HepG2 (cell line): Measurements from ENCODE around the gene SLC25A10. TPM values are rescaled to one million over a fixed set of nuclear protein-coding genes. Genes with fewer than 3 reads are reported as not detected.

Experiments
- ASH2L ChIP-seq: fragments of 300-600, 200-600 bp; sonication (generic); IDR thresholded peaks from 2 replicates; pipeline ENCODE4 v1.7.0; 2017; ENCODE audit warnings: low read depth, mild to moderate bottlenecking, moderate library complexity, mixed read lengths, low read length; ENCODE audit not compliant: insufficient read length
- ATF1 ChIP-seq: IDR thresholded peaks from 2 replicates; pipeline ENCODE4 v1.6.1; 2016; ENCODE audit warnings: mild to moderate bottlenecking, control low read depth
- HNRNPUL1 ChIP-seq: fragments of 200-400 bp; formaldehyde crosslinking; IDR thresholded peaks from 2 replicates; pipeline ENCODE4 v1.6.1; 2017; ENCODE audit warnings: low read depth, mild to moderate bottlenecking, low read length, moderate library complexity
- HOXA5 ChIP-seq: sonication (generic); formaldehyde crosslinking; IDR thresholded peaks from 2 replicates; pipeline ENCODE4 v1.4.0; 2020; ENCODE audit warnings: missing genetic modification reagents
- IRF2 ChIP-seq: IDR thresholded peaks from 2 replicates; pipeline ENCODE4 v1.6.1; 2018; ENCODE audit warnings: missing genetic modification reagents, missing compliant biosample characterization
- KDM3A ChIP-seq: IDR thresholded peaks from 2 replicates; pipeline ENCODE4 v1.6.1; 2018; ENCODE audit warnings: low read depth, missing compliant biosample characterization
- NONO ChIP-seq, 2 experiments: fragments of 450-650 bp in 1 of 2; sonication (generic) in 1 of 2; formaldehyde crosslinking in 1 of 2; IDR thresholded peaks in 1 of 2; conservative IDR thresholded peaks in 1 of 2; 2 replicates each; pipeline versions ENCODE4 v1.6.1 to v1.8.0; 2017 to 2022; ENCODE audit warnings: mild to moderate bottlenecking in 1 of 2, missing genetic modification reagents in 1 of 2, moderate library complexity in 1 of 2
- TBX2 ChIP-seq: sonication (generic); formaldehyde crosslinking; IDR thresholded peaks from 2 replicates; pipeline ENCODE4 v1.5.0; 2020; ENCODE audit warnings: missing genetic modification reagents, mild to moderate bottlenecking, borderline replicate concordance
- ZMYM2 ChIP-seq: sonication (generic); formaldehyde crosslinking; IDR thresholded peaks from 2 replicates; pipeline ENCODE4 v1.8.0; 2022; ENCODE audit warnings: mild to moderate bottlenecking, missing genetic modification reagents
- ZNF34 ChIP-seq: sonication (generic); formaldehyde crosslinking; IDR thresholded peaks from 2 replicates; pipeline ENCODE4 v1.4.0; 2020; ENCODE audit warnings: mild to moderate bottlenecking, missing genetic modification reagents, borderline replicate concordance
- ZNF343 ChIP-seq: sonication (generic); formaldehyde crosslinking; IDR thresholded peaks from 2 replicates; pipeline ENCODE4 v1.4.0; 2020; ENCODE audit warnings: mild to moderate bottlenecking, missing genetic modification reagents
- ZNF382 ChIP-seq: sonication (generic); formaldehyde crosslinking; IDR thresholded peaks from 2 replicates; pipeline ENCODE4 v1.5.0; 2020; ENCODE audit warnings: missing genetic modification reagents, mild to moderate bottlenecking, borderline replicate concordance
- ZNF589 ChIP-seq: sonication (generic); formaldehyde crosslinking; conservative IDR thresholded peaks from 2 replicates; pipeline ENCODE4 v1.8.0; 2022; ENCODE audit warnings: mild to moderate bottlenecking, moderate library complexity, missing genetic modification reagents
- ZNF768 ChIP-seq: sonication (generic); formaldehyde crosslinking; IDR thresholded peaks from 2 replicates; pipeline ENCODE4 v1.4.0; 2020; ENCODE audit warnings: missing genetic modification reagents
- ZNF883 ChIP-seq: sonication (generic); formaldehyde crosslinking; IDR thresholded peaks from 2 replicates; pipeline ENCODE4 v1.5.1; 2020; ENCODE audit warnings: mild to moderate bottlenecking, missing genetic modification reagents; ENCODE audit errors: not compliant biosample characterization
- polyA plus RNA-seq, 8 experiments: library from polyadenylated mRNA; depleted of rRNA in 3 of 8; stranded (reverse) in 7 of 8; unstranded in 1 of 8; fragments of >200 nt; fragmentation: Illumina TruSeq in 4 of 8; extraction: Trizol in 4 of 8; gene quantifications; 2 replicates each; pipeline versions ENCODE4 v1.2.1 to v1.2.3, GENCODE V29; 2011 to 2016; ENCODE audit warnings: low read depth in 4 of 8, missing spikeins in 1 of 8, mixed read lengths in 1 of 8; ENCODE audit not compliant: insufficient read depth in 1 of 8
- total RNA-seq, 5 experiments: library from RNA; depleted of rRNA; stranded (reverse); fragments of >200 nt; fragmentation: Illumina TruSeq; extraction: Trizol; gene quantifications; 2 replicates each; pipeline ENCODE4 v1.2.3, GENCODE V29; 2016; ENCODE audit warnings: low read depth in 1 of 5
- TF ChIP-seq, protein P1 (sequence below): sonication (generic); formaldehyde crosslinking; IDR thresholded peaks from 2 replicates; pipeline ENCODE4 v1.5.0; 2020; ENCODE audit warnings: mild to moderate bottlenecking, missing genetic modification reagents
- TF ChIP-seq, protein P2 (sequence below): sonication (generic); formaldehyde crosslinking; IDR thresholded peaks from 2 replicates; pipeline ENCODE4 v1.9.0; 2021; ENCODE audit warnings: missing genetic modification reagents, borderline replicate concordance
- TF ChIP-seq, protein P3 (sequence below): sonication (generic); formaldehyde crosslinking; IDR thresholded peaks from 2 replicates; pipeline ENCODE4 v1.9.0; 2021; ENCODE audit warnings: missing genetic modification reagents, mild to moderate bottlenecking, borderline replicate concordance
- TF ChIP-seq, protein P4 (sequence below): sonication (generic); formaldehyde crosslinking; IDR thresholded peaks from 2 replicates; pipeline ENCODE4 v1.4.0; 2020; ENCODE audit warnings: mild to moderate bottlenecking, missing genetic modification reagents

The SLC25A10 gene
- total and polyA plus RNA-seq, 2 of the 13 experiments (the other 11 are each of a cell fraction or from before 2014, with no cell fraction given): 46.5 to 140 TPM

DNA sequence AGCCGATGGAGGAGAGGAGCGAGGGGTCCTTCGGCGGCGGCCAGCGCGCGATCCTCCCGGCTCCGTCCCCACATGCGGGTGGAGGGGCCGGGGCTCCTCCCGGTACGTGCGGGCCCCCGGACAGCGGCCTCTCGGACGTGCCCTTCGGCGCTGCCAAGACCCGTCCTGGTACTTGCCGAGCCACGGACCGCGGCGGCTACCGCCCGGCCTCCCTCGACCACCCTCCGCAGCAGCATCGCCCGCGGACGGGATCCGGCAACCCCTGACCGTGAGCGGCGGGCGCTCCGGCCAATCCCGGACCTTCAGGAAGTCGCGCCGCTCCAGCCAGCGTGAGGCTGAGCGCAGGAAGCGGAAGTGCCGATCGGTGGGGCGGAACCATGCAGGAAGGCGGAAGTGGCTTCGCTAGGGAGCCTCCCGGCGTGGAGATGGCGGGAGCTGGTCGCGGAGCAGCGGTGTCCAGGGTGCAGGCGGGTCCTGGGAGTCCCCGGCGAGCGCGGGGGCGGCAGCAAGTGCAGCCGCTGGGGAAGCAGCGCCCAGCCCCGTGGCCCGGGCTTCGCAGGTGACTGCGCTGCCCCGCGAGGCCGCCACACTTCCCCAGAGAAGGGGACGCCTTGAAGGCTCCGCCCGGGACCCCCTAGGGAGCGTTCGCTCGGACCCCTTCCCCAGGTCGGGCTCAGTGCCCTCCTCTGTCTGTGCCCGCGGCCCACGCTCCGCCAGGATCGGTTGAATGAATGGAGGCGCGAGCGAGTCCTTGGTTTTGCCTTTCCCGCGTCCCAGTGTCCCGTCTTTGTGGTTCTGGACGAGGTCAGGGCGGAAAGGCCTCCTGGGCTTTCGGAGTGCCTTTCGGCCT, 45.5 kb upstream of the SLC25A10 start, which contains the start of the genes CCDC137 and OXLD1 (continued):
- TF ChIP-seq, protein P1, sequence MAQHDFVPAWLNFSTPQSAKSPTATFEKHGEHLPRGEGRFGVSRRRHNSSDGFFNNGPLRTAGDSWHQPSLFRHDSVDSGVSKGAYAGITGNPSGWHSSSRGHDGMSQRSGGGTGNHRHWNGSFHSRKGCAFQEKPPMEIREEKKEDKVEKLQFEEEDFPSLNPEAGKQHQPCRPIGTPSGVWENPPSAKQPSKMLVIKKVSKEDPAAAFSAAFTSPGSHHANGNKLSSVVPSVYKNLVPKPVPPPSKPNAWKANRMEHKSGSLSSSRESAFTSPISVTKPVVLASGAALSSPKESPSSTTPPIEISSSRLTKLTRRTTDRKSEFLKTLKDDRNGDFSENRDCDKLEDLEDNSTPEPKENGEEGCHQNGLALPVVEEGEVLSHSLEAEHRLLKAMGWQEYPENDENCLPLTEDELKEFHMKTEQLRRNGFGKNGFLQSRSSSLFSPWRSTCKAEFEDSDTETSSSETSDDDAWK (CRISPR knock-in tag): no peak
- TF ChIP-seq HOXA5 (CRISPR knock-in tag) (peak; percentile 92), IRF2 (CRISPR knock-in tag) (peak; percentile 88), HNRNPUL1 (no peak; the same call in 1 of the 2 replicates), ZNF343 (CRISPR knock-in tag) (peak; percentile 47; the same call in 1 of the 2 replicates), ZNF589 (peak; percentile 74; the same call in 1 of the 2 replicates), ATF1 (CRISPR knock-in tag) (no peak), ZNF768 (CRISPR knock-in tag) (peak; percentile 68; the same call in 1 of the 2 replicates), ZNF34 (no peak; the same call in 1 of the 2 replicates), KDM3A (CRISPR knock-in tag) (no peak; the same call in 1 of the 2 replicates), TBX2 (CRISPR knock-in tag) (peak; percentile 76), NONO (IDR thresholded peaks at IDR 0.05) (no peak), NONO (CRISPR knock-in tag; conservative IDR thresholded peaks at IDR 0.05) (peak; percentile 96), ZNF382 (CRISPR knock-in tag) (no peak), ZNF883 (CRISPR knock-in tag) (peak; percentile 91), ASH2L (peak; percentile 86), ZMYM2 (CRISPR knock-in tag) (no peak)
- TF ChIP-seq, protein P2, sequence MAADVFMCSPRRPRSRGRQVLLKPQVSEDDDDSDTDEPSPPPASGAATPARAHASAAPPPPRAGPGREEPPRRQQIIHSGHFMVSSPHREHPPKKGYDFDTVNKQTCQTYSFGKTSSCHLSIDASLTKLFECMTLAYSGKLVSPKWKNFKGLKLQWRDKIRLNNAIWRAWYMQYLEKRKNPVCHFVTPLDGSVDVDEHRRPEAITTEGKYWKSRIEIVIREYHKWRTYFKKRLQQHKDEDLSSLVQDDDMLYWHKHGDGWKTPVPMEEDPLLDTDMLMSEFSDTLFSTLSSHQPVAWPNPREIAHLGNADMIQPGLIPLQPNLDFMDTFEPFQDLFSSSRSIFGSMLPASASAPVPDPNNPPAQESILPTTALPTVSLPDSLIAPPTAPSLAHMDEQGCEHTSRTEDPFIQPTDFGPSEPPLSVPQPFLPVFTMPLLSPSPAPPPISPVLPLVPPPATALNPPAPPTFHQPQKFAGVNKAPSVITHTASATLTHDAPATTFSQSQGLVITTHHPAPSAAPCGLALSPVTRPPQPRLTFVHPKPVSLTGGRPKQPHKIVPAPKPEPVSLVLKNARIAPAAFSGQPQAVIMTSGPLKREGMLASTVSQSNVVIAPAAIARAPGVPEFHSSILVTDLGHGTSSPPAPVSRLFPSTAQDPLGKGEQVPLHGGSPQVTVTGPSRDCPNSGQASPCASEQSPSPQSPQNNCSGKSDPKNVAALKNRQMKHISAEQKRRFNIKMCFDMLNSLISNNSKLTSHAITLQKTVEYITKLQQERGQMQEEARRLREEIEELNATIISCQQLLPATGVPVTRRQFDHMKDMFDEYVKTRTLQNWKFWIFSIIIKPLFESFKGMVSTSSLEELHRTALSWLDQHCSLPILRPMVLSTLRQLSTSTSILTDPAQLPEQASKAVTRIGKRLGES (CRISPR knock-in tag): 0 out of 2 replicates have a peak, but pooled peaks have one; percentile 72
- TF ChIP-seq, protein P3, sequence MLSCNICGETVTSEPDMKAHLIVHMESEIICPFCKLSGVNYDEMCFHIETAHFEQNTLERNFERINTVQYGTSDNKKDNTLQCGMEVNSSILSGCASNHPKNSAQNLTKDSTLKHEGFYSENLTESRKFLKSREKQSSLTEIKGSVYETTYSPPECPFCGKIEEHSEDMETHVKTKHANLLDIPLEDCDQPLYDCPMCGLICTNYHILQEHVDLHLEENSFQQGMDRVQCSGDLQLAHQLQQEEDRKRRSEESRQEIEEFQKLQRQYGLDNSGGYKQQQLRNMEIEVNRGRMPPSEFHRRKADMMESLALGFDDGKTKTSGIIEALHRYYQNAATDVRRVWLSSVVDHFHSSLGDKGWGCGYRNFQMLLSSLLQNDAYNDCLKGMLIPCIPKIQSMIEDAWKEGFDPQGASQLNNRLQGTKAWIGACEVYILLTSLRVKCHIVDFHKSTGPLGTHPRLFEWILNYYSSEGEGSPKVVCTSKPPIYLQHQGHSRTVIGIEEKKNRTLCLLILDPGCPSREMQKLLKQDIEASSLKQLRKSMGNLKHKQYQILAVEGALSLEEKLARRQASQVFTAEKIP (CRISPR knock-in tag): no peak
- TF ChIP-seq, protein P4, sequence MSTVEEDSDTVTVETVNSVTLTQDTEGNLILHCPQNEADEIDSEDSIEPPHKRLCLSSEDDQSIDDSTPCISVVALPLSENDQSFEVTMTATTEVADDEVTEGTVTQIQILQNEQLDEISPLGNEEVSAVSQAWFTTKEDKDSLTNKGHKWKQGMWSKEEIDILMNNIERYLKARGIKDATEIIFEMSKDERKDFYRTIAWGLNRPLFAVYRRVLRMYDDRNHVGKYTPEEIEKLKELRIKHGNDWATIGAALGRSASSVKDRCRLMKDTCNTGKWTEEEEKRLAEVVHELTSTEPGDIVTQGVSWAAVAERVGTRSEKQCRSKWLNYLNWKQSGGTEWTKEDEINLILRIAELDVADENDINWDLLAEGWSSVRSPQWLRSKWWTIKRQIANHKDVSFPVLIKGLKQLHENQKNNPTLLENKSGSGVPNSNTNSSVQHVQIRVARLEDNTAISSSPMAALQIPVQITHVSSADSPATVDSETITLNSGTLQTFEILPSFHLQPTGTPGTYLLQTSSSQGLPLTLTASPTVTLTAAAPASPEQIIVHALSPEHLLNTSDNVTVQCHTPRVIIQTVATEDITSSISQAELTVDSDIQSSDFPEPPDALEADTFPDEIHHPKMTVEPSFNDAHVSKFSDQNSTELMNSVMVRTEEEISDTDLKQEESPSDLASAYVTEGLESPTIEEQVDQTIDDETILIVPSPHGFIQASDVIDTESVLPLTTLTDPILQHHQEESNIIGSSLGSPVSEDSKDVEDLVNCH (CRISPR knock-in tag): no peak
